ENCODE measurements around the gene CNTN6. TPM values are rescaled to one million over a fixed set of nuclear protein-coding genes. Genes with fewer than 3 reads are reported as not detected.

CNTN6 gene
- total RNA-seq, 1 experiment from 2014 or later, result not detected

GRCh38 chr3:1207904-1208303 is 115.1 kb downstream of the CNTN6 start:
- H3K4me3 ChIP-seq (ENCODE audit: insufficient read depth, low read depth, low read length), result no peak overlapping the region
- H3K36me3 ChIP-seq (replicated peaks; ENCODE audit: control insufficient read depth, insufficient read depth, low read length), result no peaks in the 10 kb centered on the region
- no peak for DNase-seq
- no peaks in the 10 kb centered on the region for H3K27me3 ChIP-seq (ENCODE audit: control insufficient read depth, insufficient read depth, low read length)

- H3K36me3 ChIP-seq (replicated peaks; ENCODE audit: control insufficient read depth, insufficient read depth, low read length), result no peaks in the 10 kb centered on the region
- DNase-seq, result no peak
- H3K27me3 ChIP-seq (ENCODE audit: control insufficient read depth, insufficient read depth, low read length), result no peaks in the 10 kb centered on the region
- H3K4me3 ChIP-seq (ENCODE audit: insufficient read depth, low read depth, low read length), result no peak overlapping the region
Observed at GRCh38 chr3:1214933-1215332, 122.1 kb downstream of the CNTN6 start.

- H3K4me3 ChIP-seq (ENCODE audit: insufficient read depth, low read depth, low read length), result no peak overlapping the region
- H3K36me3 ChIP-seq (replicated peaks; ENCODE audit: control insufficient read depth, insufficient read depth, low read length), result no peaks in the 10 kb centered on the region
- no peak for DNase-seq
- no peaks in the 10 kb centered on the region for H3K27me3 ChIP-seq (ENCODE audit: control insufficient read depth, insufficient read depth, low read length)
Observed at GRCh38 chr3:1216856-1217255, 124.0 kb downstream of the CNTN6 start.

GRCh38 chr3:1227111-1227510 is 134.3 kb downstream of the CNTN6 start:
- Histone ChIP-seq H3K36me3 (replicated peaks; ENCODE audit: control insufficient read depth, insufficient read depth, low read length) (no peaks in the 10 kb centered on the region), H3K4me3 (ENCODE audit: insufficient read depth, low read depth, low read length) (no peak overlapping the region), H3K27me3 (ENCODE audit: control insufficient read depth, insufficient read depth, low read length) (no peaks in the 10 kb centered on the region)
- no peak for DNase-seq

- H3K27me3 ChIP-seq (ENCODE audit: control insufficient read depth, insufficient read depth, low read length), result no peaks in the 10 kb centered on the region
- H3K4me3 ChIP-seq (ENCODE audit: insufficient read depth, low read depth, low read length), result no peak overlapping the region
- no peak for DNase-seq
- no peaks in the 10 kb centered on the region for H3K36me3 ChIP-seq (replicated peaks; ENCODE audit: control insufficient read depth, insufficient read depth, low read length)
Observed at GRCh38 chr3:1228289-1228688, 135.5 kb downstream of the CNTN6 start.

GRCh38 chr3:1230920-1231319 is 138.1 kb downstream of the CNTN6 start:
- Histone ChIP-seq H3K36me3 (replicated peaks; ENCODE audit: control insufficient read depth, insufficient read depth, low read length) (no peaks in the 10 kb centered on the region), H3K27me3 (ENCODE audit: control insufficient read depth, insufficient read depth, low read length) (no peaks in the 10 kb centered on the region), H3K4me3 (ENCODE audit: insufficient read depth, low read depth, low read length) (no peak overlapping the region)
- no peak for DNase-seq

- H3K4me3 ChIP-seq (ENCODE audit: insufficient read depth, low read depth, low read length), result no peak overlapping the region
- no peak for DNase-seq
- no peaks in the 10 kb centered on the region for H3K36me3 ChIP-seq (replicated peaks; ENCODE audit: control insufficient read depth, insufficient read depth, low read length)
- H3K27me3 ChIP-seq (ENCODE audit: control insufficient read depth, insufficient read depth, low read length), result no peaks in the 10 kb centered on the region
Observed at GRCh38 chr3:1232276-1232675, 139.5 kb downstream of the CNTN6 start.

GRCh38 chr3:1235526-1236120 is 142.8 kb downstream of the CNTN6 start:
- no peak for DNase-seq
- no peak overlapping the region for H3K4me3 ChIP-seq (ENCODE audit: insufficient read depth, low read depth, low read length)
- no peaks in the 10 kb centered on the region for H3K27me3 ChIP-seq (ENCODE audit: control insufficient read depth, insufficient read depth, low read length)
- no peaks in the 10 kb centered on the region for H3K36me3 ChIP-seq (replicated peaks; ENCODE audit: control insufficient read depth, insufficient read depth, low read length)

- no peak for DNase-seq
- no peaks in the 10 kb centered on the region for H3K36me3 ChIP-seq (replicated peaks; ENCODE audit: control insufficient read depth, insufficient read depth, low read length)
Observed at GRCh38 chr3:1251282-1252060, 158.6 kb downstream of the CNTN6 start.

GRCh38 chr3:1252061-1252430 is 159.2 kb downstream of the CNTN6 start:
- Histone ChIP-seq H3K4me3 (ENCODE audit: insufficient read depth, low read depth, low read length) (no peak overlapping the region), H3K27me3 (ENCODE audit: control insufficient read depth, insufficient read depth, low read length) (no peaks in the 10 kb centered on the region), H3K36me3 (replicated peaks; ENCODE audit: control insufficient read depth, insufficient read depth, low read length) (no peaks in the 10 kb centered on the region)
- DNase-seq, result no peak

More at GRCh38 chr3:1251282-1252060, 158.6 kb downstream of the CNTN6 start:
- Histone ChIP-seq H3K4me3 (ENCODE audit: insufficient read depth, low read depth, low read length) (no peak overlapping the region), H3K27me3 (ENCODE audit: control insufficient read depth, insufficient read depth, low read length) (no peaks in the 10 kb centered on the region)

GRCh38 chr3:1262246-1262645 is 169.4 kb downstream of the CNTN6 start:
- H3K36me3 ChIP-seq (replicated peaks; ENCODE audit: control insufficient read depth, insufficient read depth, low read length), result no peaks in the 10 kb centered on the region
- no peak for DNase-seq
- H3K27me3 ChIP-seq (ENCODE audit: control insufficient read depth, insufficient read depth, low read length), result no peaks in the 10 kb centered on the region
- H3K4me3 ChIP-seq (ENCODE audit: insufficient read depth, low read depth, low read length), result no peak overlapping the region

GRCh38 chr3:1263121-1263520 is 170.3 kb downstream of the CNTN6 start:
- Histone ChIP-seq H3K27me3 (ENCODE audit: control insufficient read depth, insufficient read depth, low read length) (no peaks in the 10 kb centered on the region), H3K36me3 (replicated peaks; ENCODE audit: control insufficient read depth, insufficient read depth, low read length) (no peaks in the 10 kb centered on the region), H3K4me3 (ENCODE audit: insufficient read depth, low read depth, low read length) (no peak overlapping the region)
- DNase-seq, result no peak

- Histone ChIP-seq H3K4me3 (ENCODE audit: insufficient read depth, low read depth, low read length) (no peak overlapping the region), H3K27me3 (ENCODE audit: control insufficient read depth, insufficient read depth, low read length) (no peaks in the 10 kb centered on the region), H3K36me3 (replicated peaks; ENCODE audit: control insufficient read depth, insufficient read depth, low read length) (no peaks in the 10 kb centered on the region)
- no peak for DNase-seq
Observed at GRCh38 chr3:1269808-1270207, 177.0 kb downstream of the CNTN6 start.

- no peaks in the 10 kb centered on the region for H3K27me3 ChIP-seq (ENCODE audit: control insufficient read depth, insufficient read depth, low read length)
- no peak for DNase-seq
- no peaks in the 10 kb centered on the region for H3K36me3 ChIP-seq (replicated peaks; ENCODE audit: control insufficient read depth, insufficient read depth, low read length)
- H3K4me3 ChIP-seq (ENCODE audit: insufficient read depth, low read depth, low read length), result no peak overlapping the region
Observed at GRCh38 chr3:1272546-1273265, 179.9 kb downstream of the CNTN6 start.

GRCh38 chr3:1275495-1275894 is 182.7 kb downstream of the CNTN6 start:
- Histone ChIP-seq H3K36me3 (replicated peaks; ENCODE audit: control insufficient read depth, insufficient read depth, low read length) (no peaks in the 10 kb centered on the region), H3K4me3 (ENCODE audit: insufficient read depth, low read depth, low read length) (no peak overlapping the region), H3K27me3 (ENCODE audit: control insufficient read depth, insufficient read depth, low read length) (no peaks in the 10 kb centered on the region)
- no peak for DNase-seq

Measured in H7 (cell line).